ENCODE results near the gene TCN2. TPM values are rescaled to one million over a fixed set of nuclear protein-coding genes. Genes with fewer than 3 reads are reported as not detected.
"Not testable (repeated sequence)": the region's sequence is repeated elsewhere in the genome, so short reads cannot be mapped to it uniquely, and the experiment has no call there.

TCN2 gene
- total and polyA plus RNA-seq, 10 donors, result 7.3 to 110 (median 48.5) TPM

DNA sequence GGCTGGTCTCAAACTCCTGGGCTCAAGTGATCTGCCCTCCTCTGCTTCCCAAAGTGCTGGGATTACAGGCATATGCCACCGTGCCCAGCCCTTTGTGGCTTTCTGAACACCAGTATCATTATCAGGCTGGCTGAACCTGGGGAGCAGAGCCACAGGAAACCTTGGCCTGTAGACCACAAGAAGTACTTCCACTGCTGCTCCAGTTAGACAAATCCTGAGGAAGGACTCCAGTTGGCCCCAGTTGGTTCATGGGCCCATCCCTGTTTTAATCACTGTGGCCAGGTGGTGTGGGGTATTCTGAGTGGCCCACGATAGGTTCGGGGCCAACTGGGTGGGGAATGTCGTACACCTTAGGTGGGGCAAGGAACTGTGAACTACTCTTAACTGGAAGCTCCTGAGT is 66.2 kb downstream of the TCN2 start:
- WGBS, 5 donors, result 77 to 86% (median 80%) methylated on average over 3 to 4 of the region's 4 CpGs
- Histone ChIP-seq H3K4me1 (peaks cover 0 to 5% (median 4%) of the 10 kb centered on the region in 6 donors), H3K4me3 (no peak overlapping the region), H3K27me3 (replicated peaks in 1 of 7) (peaks cover 0 to 9% (median 0%) of the 10 kb centered on the region in 7 donors), H3K36me3 (no peaks in the 10 kb centered on the region), H3K9me3 (no peaks in the 10 kb centered on the region), H3K27ac (no peak overlapping the region)
- intact Hi-C loops (cut with DNase I; ENCODE audit: low total_unique reads), result no loop called here
- TF ChIP-seq, protein P1, sequence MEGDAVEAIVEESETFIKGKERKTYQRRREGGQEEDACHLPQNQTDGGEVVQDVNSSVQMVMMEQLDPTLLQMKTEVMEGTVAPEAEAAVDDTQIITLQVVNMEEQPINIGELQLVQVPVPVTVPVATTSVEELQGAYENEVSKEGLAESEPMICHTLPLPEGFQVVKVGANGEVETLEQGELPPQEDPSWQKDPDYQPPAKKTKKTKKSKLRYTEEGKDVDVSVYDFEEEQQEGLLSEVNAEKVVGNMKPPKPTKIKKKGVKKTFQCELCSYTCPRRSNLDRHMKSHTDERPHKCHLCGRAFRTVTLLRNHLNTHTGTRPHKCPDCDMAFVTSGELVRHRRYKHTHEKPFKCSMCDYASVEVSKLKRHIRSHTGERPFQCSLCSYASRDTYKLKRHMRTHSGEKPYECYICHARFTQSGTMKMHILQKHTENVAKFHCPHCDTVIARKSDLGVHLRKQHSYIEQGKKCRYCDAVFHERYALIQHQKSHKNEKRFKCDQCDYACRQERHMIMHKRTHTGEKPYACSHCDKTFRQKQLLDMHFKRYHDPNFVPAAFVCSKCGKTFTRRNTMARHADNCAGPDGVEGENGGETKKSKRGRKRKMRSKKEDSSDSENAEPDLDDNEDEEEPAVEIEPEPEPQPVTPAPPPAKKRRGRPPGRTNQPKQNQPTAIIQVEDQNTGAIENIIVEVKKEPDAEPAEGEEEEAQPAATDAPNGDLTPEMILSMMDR (IDR thresholded peaks at IDR 0.05 in 8 of 11, conservative IDR thresholded peaks at IDR 0.05 in 3 of 11), result no peak
- TF ChIP-seq POLR2AphosphoS5 (IDR thresholded peaks at IDR 0.05) (no peak), POLR2A (IDR thresholded peaks at IDR 0.05) (no peak)
- DNase-seq, result no peak

DNA sequence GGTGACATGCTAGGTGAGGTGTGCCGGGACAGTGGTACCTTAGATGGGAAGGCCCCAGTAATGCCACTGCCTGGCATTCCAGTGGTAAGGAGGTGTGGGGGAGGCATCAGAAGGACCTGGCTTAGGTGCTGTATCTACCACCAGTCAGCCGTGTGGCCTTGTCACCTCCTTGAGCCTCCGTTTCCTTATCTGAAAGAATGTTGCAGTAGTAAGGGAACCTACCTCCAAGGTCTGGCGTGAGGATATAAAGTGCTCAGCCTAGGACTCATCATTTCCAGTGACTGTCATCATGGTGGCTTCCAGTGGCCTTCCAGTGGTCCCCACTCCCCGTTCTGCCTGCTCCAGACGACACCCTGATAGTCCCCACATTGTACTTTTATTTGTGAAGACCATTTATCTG is 67.5 kb downstream of the TCN2 start:
- H3K4me1 ChIP-seq, result peaks cover 0 to 5% (median 0%) of the 10 kb centered on the region in 6 donors
- 82 to 93% (median 90%) methylated on average over 3 to 6 of the region's 6 CpGs for WGBS, 5 donors
- H3K27me3 ChIP-seq (replicated peaks in 1 of 7), result peaks cover 0 to 3% (median 0%) of the 10 kb centered on the region in 7 donors
- intact Hi-C loops (cut with DNase I; ENCODE audit: low total_unique reads), result no loop called here
- H3K9me3 ChIP-seq, result no peaks in the 10 kb centered on the region
- no peak overlapping the region for H3K4me3 ChIP-seq
- TF ChIP-seq, protein P1 (IDR thresholded peaks at IDR 0.05 in 8 of 11, conservative IDR thresholded peaks at IDR 0.05 in 3 of 11), result no peak
- TF ChIP-seq POLR2AphosphoS5 (IDR thresholded peaks at IDR 0.05) (no peak), POLR2A (IDR thresholded peaks at IDR 0.05) (no peak)
- H3K27ac ChIP-seq, result no peak overlapping the region
- no peaks in the 10 kb centered on the region for H3K36me3 ChIP-seq
- DNase-seq, result no peak

DNA sequence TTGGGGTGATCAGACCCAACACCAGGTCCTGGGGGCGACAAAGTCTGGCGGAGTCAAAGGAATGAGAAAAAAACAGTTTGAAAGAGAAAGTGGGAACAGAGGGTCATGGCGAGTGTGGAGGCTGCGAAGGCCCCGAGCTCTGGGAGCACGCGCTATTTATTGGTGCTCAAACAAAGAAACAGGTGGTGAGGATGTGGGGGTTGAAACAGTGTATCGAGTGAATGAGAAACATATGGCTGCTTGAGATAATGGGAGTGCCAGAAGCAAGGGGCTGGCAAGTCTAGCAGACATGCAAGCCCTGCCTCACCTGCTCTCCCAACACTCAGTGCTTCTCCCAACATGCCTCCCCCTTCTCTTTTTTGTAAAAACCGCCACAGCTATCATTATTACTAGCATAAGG is 68.5 kb downstream of the TCN2 start:
- DNase-seq, result no peak
- Histone ChIP-seq H3K27ac (no peak overlapping the region), H3K36me3 (no peaks in the 10 kb centered on the region), H3K4me3 (no peak overlapping the region), H3K4me1 (peaks cover 0 to 8% (median 2%) of the 10 kb centered on the region in 6 donors), H3K27me3 (replicated peaks in 1 of 7) (peaks cover 0 to 3% (median 0%) of the 10 kb centered on the region in 7 donors), H3K9me3 (no peaks in the 10 kb centered on the region)
- intact Hi-C loops (cut with DNase I; ENCODE audit: low total_unique reads), result no loop called here
- TF ChIP-seq, protein P1 (IDR thresholded peaks at IDR 0.05 in 8 of 11, conservative IDR thresholded peaks at IDR 0.05 in 3 of 11), result no peak
- TF ChIP-seq POLR2A (IDR thresholded peaks at IDR 0.05) (no peak), POLR2AphosphoS5 (IDR thresholded peaks at IDR 0.05) (no peak)
- WGBS, 5 donors, result 86 to 96% (median 90%) methylated on average over 9 of the region's 9 CpGs

DNA sequence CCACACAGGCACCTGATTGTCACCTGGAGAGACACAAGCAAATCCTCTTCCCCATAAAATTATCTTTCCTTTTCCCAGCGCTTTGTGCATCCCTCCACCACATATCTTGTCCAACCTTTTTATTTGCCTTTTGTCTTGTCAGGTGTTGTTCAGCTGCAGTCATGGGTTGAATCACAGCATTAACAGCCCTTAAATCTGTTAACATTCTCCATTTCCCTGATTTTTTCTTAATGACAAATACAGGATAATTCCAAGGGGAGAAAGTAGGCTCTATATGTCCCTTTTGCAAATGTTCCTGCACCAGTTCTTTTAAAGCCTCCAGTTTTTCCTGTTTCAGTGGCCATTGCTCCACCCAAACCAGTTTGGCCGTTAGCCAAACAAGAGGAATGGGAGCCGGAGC is 69.6 kb downstream of the TCN2 start:
- H3K4me3 ChIP-seq; H3K27me3 ChIP-seq (replicated peaks in 1 of 7); H3K27ac ChIP-seq; DNase-seq; intact Hi-C loops (cut with DNase I; ENCODE audit: low total_unique reads); H3K9me3 ChIP-seq; H3K36me3 ChIP-seq: not testable (repeated sequence)
- H3K4me1 ChIP-seq, result peaks cover 0 to 19% (median 5%) of the 10 kb centered on the region in 6 donors
- WGBS, 5 donors, result 72 to 93% (median 85%) methylated on average over 3 of the region's 3 CpGs

Other genes starting within 250 kb of the TCN2 start
- gene RNF215, start 219.8 kb upstream of the TCN2 start, total RNA-seq, result 10 to 100 TPM; 10.2 to 19.5 (median 15.9) TPM
- gene RNF215, start 219.8 kb upstream of the TCN2 start, polyA plus RNA-seq, result 10 to 100 TPM in 1 of 3 donors, 1 to 10 TPM in 2; 6.5 to 11.0 (median 8.3) TPM
- gene SEC14L2, start 210.2 kb upstream of the TCN2 start, total RNA-seq, result 1 to 10 TPM in 6 of 7 donors, under 1 TPM in 1; 0.52 to 6.1 (median 2.4) TPM
- 1 to 10 TPM in 1 of 3 donors, under 1 TPM in 2; 0.54 to 1.5 (median 0.96) TPM for gene SEC14L2, start 210.2 kb upstream of the TCN2 start, polyA plus RNA-seq
- 10 to 100 TPM in 6 of 7 donors, 1 to 10 TPM in 1; 9.9 to 36.8 (median 15.4) TPM for gene MTFP1, start 181.4 kb upstream of the TCN2 start, total RNA-seq
- 10 to 100 TPM; 16.9 to 30.4 (median 26.4) TPM for gene MTFP1, start 181.4 kb upstream of the TCN2 start, polyA plus RNA-seq
- gene SEC14L3, start 135.2 kb upstream of the TCN2 start, total RNA-seq, result not detected
- not detected for gene SEC14L3, start 135.2 kb upstream of the TCN2 start, polyA plus RNA-seq
- 1 to 10 TPM in 3 of 7 donors, under 1 TPM in 4; 0.18 to 1.6 (median 0.68) TPM for gene SEC14L4, start 101.5 kb upstream of the TCN2 start, total RNA-seq
- under 1 TPM; 0.03 to 0.29 (median 0.07) TPM for gene SEC14L4, start 101.5 kb upstream of the TCN2 start, polyA plus RNA-seq
- under 1 TPM in 5 of 7 donors, not detected in 2; 0.16 to 0.56 (median 0.23) TPM for gene SEC14L6, start 60.4 kb upstream of the TCN2 start, total RNA-seq
- under 1 TPM; 0.03 to 0.06 (median 0.04) TPM for gene SEC14L6, start 60.4 kb upstream of the TCN2 start, polyA plus RNA-seq
- gene GAL3ST1, start 32.5 kb upstream of the TCN2 start, total RNA-seq, result 1 to 10 TPM in 1 of 7 donors, under 1 TPM in 1, not detected in 5; 0.69 to 2.1 TPM
- gene GAL3ST1, start 32.5 kb upstream of the TCN2 start, polyA plus RNA-seq, result under 1 TPM; 0.15 to 0.51 (median 0.17) TPM
- gene PES1, start 15.3 kb upstream of the TCN2 start, total RNA-seq, result 10 to 100 TPM; 39.0 to 61.5 (median 49.5) TPM
- gene PES1, start 15.3 kb upstream of the TCN2 start, polyA plus RNA-seq, result 10 to 100 TPM; 45.4 to 72.7 (median 49.0) TPM
- 1 to 10 TPM; 2.2 to 6.7 (median 4.7) TPM for gene SLC35E4, start 28.6 kb downstream of the TCN2 start, total RNA-seq
- gene SLC35E4, start 28.6 kb downstream of the TCN2 start, polyA plus RNA-seq, result 1 to 10 TPM in 1 of 3 donors, under 1 TPM in 2; 0.37 to 1.6 (median 0.94) TPM
- gene DUSP18, start 60.7 kb downstream of the TCN2 start, total RNA-seq, result 10 to 100 TPM in 5 of 7 donors, 1 to 10 TPM in 2; 9.5 to 16.3 (median 12.4) TPM
- gene DUSP18, start 60.7 kb downstream of the TCN2 start, polyA plus RNA-seq, result 1 to 10 TPM; 1.5 to 4.4 (median 2.3) TPM
- gene OSBP2, start 87.7 kb downstream of the TCN2 start, total RNA-seq, result 10 to 100 TPM in 4 of 7 donors, 1 to 10 TPM in 3; 4.3 to 41.4 (median 10.8) TPM
- 1 to 10 TPM in 1 of 3 donors, under 1 TPM in 2; 0.38 to 1.6 (median 0.50) TPM for gene OSBP2, start 87.7 kb downstream of the TCN2 start, polyA plus RNA-seq

Measured in spleen (tissue), 11 donors.